Neural progenitor cell (in vitro differentiated cells): ENCODE data around the gene CCDC188.

Source experiments
- EZH2 ChIP-seq: fragments of 200-600 bp; sonication (generic); IDR thresholded peaks from 2 replicates; pipeline ENCODE4 v1.6.1; 2017; ENCODE audit warnings: antibody characterized with exemption, mild to moderate bottlenecking, moderate library complexity
- TF ChIP-seq, protein P1 (sequence below): fragments of 200-600 bp; sonication (generic); IDR thresholded peaks from 2 replicates; pipeline ENCODE4 v1.5.1; 2017; ENCODE audit warnings: antibody characterized with exemption, mild to moderate bottlenecking

DNA sequence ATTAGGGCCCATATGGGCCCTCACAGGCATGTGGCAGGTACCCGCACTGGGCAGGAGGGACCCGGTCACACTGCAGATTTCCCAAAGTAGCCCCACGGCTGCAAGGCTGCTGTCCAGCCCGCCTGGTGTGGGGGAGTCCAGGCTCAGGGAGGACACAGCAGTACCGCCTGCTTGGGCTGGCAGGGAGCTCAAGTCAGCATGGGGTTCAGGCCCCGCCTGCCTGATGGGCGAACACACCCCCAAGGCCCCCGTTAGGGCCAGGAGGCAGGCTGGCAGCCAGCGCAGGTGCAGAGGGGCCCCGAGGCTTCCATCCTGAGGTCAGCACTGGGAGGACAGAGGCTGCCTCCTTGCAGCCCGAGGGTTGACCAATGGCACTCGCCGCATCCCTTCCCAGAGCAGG is 13.7 kb downstream of the CCDC188 start:
- TF ChIP-seq EZH2: no peak
- TF ChIP-seq, protein P1, sequence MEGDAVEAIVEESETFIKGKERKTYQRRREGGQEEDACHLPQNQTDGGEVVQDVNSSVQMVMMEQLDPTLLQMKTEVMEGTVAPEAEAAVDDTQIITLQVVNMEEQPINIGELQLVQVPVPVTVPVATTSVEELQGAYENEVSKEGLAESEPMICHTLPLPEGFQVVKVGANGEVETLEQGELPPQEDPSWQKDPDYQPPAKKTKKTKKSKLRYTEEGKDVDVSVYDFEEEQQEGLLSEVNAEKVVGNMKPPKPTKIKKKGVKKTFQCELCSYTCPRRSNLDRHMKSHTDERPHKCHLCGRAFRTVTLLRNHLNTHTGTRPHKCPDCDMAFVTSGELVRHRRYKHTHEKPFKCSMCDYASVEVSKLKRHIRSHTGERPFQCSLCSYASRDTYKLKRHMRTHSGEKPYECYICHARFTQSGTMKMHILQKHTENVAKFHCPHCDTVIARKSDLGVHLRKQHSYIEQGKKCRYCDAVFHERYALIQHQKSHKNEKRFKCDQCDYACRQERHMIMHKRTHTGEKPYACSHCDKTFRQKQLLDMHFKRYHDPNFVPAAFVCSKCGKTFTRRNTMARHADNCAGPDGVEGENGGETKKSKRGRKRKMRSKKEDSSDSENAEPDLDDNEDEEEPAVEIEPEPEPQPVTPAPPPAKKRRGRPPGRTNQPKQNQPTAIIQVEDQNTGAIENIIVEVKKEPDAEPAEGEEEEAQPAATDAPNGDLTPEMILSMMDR: no peak
